WTC11 (cell line): ENCODE results near the gene DNAJC25. TPM values are rescaled to one million over a fixed set of nuclear protein-coding genes. Genes with fewer than 3 reads are reported as not detected.
A peak's percentile ranks its signal among the peaks of the same experiment; 100 is the strongest.

ENCODE experiments used
- AR ChIP-seq: fragments of 250-450 bp; sonication (Bioruptor Pico); IDR thresholded peaks from 2 replicates; pipeline ENCODE4 v1.9.0; 2021; ENCODE audit warnings: mild to moderate bottlenecking
- CREM ChIP-seq: sonication (generic); formaldehyde crosslinking; IDR thresholded peaks from 2 replicates; pipeline ENCODE4 v1.8.1; 2022; ENCODE audit warnings: mild to moderate bottlenecking, missing genetic modification reagents, moderate library complexity
- E2F1 ChIP-seq: sonication (generic); formaldehyde crosslinking; IDR thresholded peaks from 2 replicates; pipeline ENCODE4 v1.8.0; 2022; ENCODE audit warnings: mild to moderate bottlenecking, missing genetic modification reagents
- EMX1 ChIP-seq: fragments of 250-450 bp; sonication (Bioruptor Pico); IDR thresholded peaks from 2 replicates; pipeline ENCODE4 v1.8.0; 2021; ENCODE audit warnings: mild to moderate bottlenecking
- FOXP1 ChIP-seq: sonication (generic); formaldehyde crosslinking; IDR thresholded peaks from 2 replicates; pipeline ENCODE4 v1.8.0; 2022; ENCODE audit warnings: missing genetic modification reagents, mild to moderate bottlenecking, moderate library complexity, borderline replicate concordance
- HMGA2 ChIP-seq: fragments of 250-450 bp; sonication (Bioruptor Pico); IDR thresholded peaks from 2 replicates; pipeline ENCODE4 v1.4.0; 2021; ENCODE audit warnings: mild to moderate bottlenecking, moderate library complexity
- IRF2 ChIP-seq: sonication (generic); formaldehyde crosslinking; IDR thresholded peaks from 2 replicates; pipeline ENCODE4 v1.8.0; 2022; ENCODE audit warnings: low read depth, missing genetic modification reagents, borderline replicate concordance
- PRRX2 ChIP-seq: fragments of 250-450 bp; sonication (Bioruptor Pico); IDR thresholded peaks from 2 replicates; pipeline ENCODE4 v1.8.0; 2021; ENCODE audit warnings: mild to moderate bottlenecking
- TCF7 ChIP-seq: sonication (generic); formaldehyde crosslinking; IDR thresholded peaks from 2 replicates; pipeline ENCODE4 v1.8.0; 2022; ENCODE audit warnings: mild to moderate bottlenecking, low read depth, missing genetic modification reagents, moderate library complexity
- TEAD1 ChIP-seq: sonication (generic); formaldehyde crosslinking; IDR thresholded peaks from 2 replicates; pipeline ENCODE4 v1.8.0; 2022; ENCODE audit warnings: mild to moderate bottlenecking, missing genetic modification reagents
- ZNF121 ChIP-seq: sonication (generic); formaldehyde crosslinking; IDR thresholded peaks from 2 replicates; pipeline ENCODE4 v1.8.0; 2023; ENCODE audit warnings: missing genetic modification reagents
- ZNF263 ChIP-seq: sonication (generic); formaldehyde crosslinking; IDR thresholded peaks from 2 replicates; pipeline ENCODE4 v1.8.1; 2022; ENCODE audit warnings: low read depth, mild to moderate bottlenecking, moderate library complexity, missing genetic modification reagents
- ZNF423 ChIP-seq: fragments of 250-450 bp; sonication (Bioruptor Pico); IDR thresholded peaks from 2 replicates; pipeline ENCODE4 v2.1.2; 2022; ENCODE audit warnings: mild to moderate bottlenecking, moderate library complexity
- ZSCAN18 ChIP-seq: fragments of 250-450 bp; sonication (Bioruptor Pico); IDR thresholded peaks from 2 replicates; pipeline ENCODE4 v2.1.2; 2022; ENCODE audit warnings: mild to moderate bottlenecking, moderate library complexity
- total RNA-seq: library from RNA; stranded (reverse); gene quantifications from 3 replicates; pipeline ENCODE4 v1.2.3, GENCODE V29; 2021
- TF ChIP-seq, protein P1 (sequence below): sonication (generic); formaldehyde crosslinking; IDR thresholded peaks from 2 replicates; pipeline ENCODE4 v1.8.0; 2022; ENCODE audit warnings: mild to moderate bottlenecking, missing genetic modification reagents
- TF ChIP-seq, protein P2 (sequence below): sonication (generic); formaldehyde crosslinking; IDR thresholded peaks from 2 replicates; pipeline ENCODE4 v1.8.0; 2023; ENCODE audit warnings: missing genetic modification reagents, mild to moderate bottlenecking, borderline replicate concordance
- TF ChIP-seq, protein P3 (sequence below): sonication (generic); formaldehyde crosslinking; IDR thresholded peaks from 2 replicates; pipeline ENCODE4 v1.8.1; 2023; ENCODE audit warnings: mild to moderate bottlenecking, missing genetic modification reagents, moderate library complexity
- TF ChIP-seq, protein P4 (sequence below): sonication (generic); formaldehyde crosslinking; IDR thresholded peaks from 2 replicates; pipeline ENCODE4 v1.8.1; 2023; ENCODE audit warnings: mild to moderate bottlenecking, missing genetic modification reagents
- TF ChIP-seq, protein P5 (sequence below): fragments of 250-450 bp; sonication (Bioruptor Pico); IDR thresholded peaks from 2 replicates; pipeline ENCODE4 v1.9.0; 2021; ENCODE audit warnings: mild to moderate bottlenecking
- TF ChIP-seq, protein P6 (sequence below): sonication (generic); formaldehyde crosslinking; IDR thresholded peaks from 2 replicates; pipeline ENCODE4 v1.8.1; 2023; ENCODE audit warnings: mild to moderate bottlenecking, missing genetic modification reagents, borderline replicate concordance

The DNAJC25 gene
- total RNA-seq, 1 experiment from 2014 or later = 7.4 TPM

GRCh38 chr9:111631214-111631971, at the start of gene DNAJC25 (continued):
- TF ChIP-seq TCF7 (CRISPR knock-in tag) (peak; percentile 89; the same call in 1 of the 2 replicates), EMX1 (CRISPR knock-in tag) (peak; percentile 89), HMGA2 (CRISPR knock-in tag) (no peak), CREM (CRISPR knock-in tag) (peak; percentile 95), ZNF121 (CRISPR knock-in tag) (no peak), TEAD1 (peak; percentile 85; the same call in 1 of the 2 replicates), AR (CRISPR knock-in tag) (peak; percentile 62; the same call in 1 of the 2 replicates), ZSCAN18 (CRISPR knock-in tag) (no peak), FOXP1 (CRISPR knock-in tag) (peak; percentile 87), ZNF263 (CRISPR knock-in tag) (no peak), PRRX2 (CRISPR knock-in tag) (peak; percentile 68; the same call in 1 of the 2 replicates), ZNF423 (no peak), IRF2 (CRISPR knock-in tag) (no peak), E2F1 (CRISPR knock-in tag) (no peak)
- TF ChIP-seq, protein P1, sequence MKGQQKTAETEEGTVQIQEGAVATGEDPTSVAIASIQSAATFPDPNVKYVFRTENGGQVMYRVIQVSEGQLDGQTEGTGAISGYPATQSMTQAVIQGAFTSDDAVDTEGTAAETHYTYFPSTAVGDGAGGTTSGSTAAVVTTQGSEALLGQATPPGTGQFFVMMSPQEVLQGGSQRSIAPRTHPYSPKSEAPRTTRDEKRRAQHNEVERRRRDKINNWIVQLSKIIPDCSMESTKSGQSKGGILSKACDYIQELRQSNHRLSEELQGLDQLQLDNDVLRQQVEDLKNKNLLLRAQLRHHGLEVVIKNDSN = no peak
- TF ChIP-seq, protein P2, sequence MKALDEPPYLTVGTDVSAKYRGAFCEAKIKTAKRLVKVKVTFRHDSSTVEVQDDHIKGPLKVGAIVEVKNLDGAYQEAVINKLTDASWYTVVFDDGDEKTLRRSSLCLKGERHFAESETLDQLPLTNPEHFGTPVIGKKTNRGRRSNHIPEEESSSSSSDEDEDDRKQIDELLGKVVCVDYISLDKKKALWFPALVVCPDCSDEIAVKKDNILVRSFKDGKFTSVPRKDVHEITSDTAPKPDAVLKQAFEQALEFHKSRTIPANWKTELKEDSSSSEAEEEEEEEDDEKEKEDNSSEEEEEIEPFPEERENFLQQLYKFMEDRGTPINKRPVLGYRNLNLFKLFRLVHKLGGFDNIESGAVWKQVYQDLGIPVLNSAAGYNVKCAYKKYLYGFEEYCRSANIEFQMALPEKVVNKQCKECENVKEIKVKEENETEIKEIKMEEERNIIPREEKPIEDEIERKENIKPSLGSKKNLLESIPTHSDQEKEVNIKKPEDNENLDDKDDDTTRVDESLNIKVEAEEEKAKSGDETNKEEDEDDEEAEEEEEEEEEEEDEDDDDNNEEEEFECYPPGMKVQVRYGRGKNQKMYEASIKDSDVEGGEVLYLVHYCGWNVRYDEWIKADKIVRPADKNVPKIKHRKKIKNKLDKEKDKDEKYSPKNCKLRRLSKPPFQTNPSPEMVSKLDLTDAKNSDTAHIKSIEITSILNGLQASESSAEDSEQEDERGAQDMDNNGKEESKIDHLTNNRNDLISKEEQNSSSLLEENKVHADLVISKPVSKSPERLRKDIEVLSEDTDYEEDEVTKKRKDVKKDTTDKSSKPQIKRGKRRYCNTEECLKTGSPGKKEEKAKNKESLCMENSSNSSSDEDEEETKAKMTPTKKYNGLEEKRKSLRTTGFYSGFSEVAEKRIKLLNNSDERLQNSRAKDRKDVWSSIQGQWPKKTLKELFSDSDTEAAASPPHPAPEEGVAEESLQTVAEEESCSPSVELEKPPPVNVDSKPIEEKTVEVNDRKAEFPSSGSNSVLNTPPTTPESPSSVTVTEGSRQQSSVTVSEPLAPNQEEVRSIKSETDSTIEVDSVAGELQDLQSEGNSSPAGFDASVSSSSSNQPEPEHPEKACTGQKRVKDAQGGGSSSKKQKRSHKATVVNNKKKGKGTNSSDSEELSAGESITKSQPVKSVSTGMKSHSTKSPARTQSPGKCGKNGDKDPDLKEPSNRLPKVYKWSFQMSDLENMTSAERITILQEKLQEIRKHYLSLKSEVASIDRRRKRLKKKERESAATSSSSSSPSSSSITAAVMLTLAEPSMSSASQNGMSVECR (CRISPR knock-in tag) = peak; percentile 72; the same call in 1 of the 2 replicates
- TF ChIP-seq, protein P3, sequence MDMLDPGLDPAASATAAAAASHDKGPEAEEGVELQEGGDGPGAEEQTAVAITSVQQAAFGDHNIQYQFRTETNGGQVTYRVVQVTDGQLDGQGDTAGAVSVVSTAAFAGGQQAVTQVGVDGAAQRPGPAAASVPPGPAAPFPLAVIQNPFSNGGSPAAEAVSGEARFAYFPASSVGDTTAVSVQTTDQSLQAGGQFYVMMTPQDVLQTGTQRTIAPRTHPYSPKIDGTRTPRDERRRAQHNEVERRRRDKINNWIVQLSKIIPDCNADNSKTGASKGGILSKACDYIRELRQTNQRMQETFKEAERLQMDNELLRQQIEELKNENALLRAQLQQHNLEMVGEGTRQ (CRISPR knock-in tag) = peak; percentile 40
- TF ChIP-seq, protein P4, sequence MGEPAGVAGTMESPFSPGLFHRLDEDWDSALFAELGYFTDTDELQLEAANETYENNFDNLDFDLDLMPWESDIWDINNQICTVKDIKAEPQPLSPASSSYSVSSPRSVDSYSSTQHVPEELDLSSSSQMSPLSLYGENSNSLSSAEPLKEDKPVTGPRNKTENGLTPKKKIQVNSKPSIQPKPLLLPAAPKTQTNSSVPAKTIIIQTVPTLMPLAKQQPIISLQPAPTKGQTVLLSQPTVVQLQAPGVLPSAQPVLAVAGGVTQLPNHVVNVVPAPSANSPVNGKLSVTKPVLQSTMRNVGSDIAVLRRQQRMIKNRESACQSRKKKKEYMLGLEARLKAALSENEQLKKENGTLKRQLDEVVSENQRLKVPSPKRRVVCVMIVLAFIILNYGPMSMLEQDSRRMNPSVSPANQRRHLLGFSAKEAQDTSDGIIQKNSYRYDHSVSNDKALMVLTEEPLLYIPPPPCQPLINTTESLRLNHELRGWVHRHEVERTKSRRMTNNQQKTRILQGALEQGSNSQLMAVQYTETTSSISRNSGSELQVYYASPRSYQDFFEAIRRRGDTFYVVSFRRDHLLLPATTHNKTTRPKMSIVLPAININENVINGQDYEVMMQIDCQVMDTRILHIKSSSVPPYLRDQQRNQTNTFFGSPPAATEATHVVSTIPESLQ (CRISPR knock-in tag) = no peak
- TF ChIP-seq, protein P5, sequence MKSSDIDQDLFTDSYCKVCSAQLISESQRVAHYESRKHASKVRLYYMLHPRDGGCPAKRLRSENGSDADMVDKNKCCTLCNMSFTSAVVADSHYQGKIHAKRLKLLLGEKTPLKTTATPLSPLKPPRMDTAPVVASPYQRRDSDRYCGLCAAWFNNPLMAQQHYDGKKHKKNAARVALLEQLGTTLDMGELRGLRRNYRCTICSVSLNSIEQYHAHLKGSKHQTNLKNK (CRISPR knock-in tag) = peak; percentile 94
- TF ChIP-seq, protein P6, sequence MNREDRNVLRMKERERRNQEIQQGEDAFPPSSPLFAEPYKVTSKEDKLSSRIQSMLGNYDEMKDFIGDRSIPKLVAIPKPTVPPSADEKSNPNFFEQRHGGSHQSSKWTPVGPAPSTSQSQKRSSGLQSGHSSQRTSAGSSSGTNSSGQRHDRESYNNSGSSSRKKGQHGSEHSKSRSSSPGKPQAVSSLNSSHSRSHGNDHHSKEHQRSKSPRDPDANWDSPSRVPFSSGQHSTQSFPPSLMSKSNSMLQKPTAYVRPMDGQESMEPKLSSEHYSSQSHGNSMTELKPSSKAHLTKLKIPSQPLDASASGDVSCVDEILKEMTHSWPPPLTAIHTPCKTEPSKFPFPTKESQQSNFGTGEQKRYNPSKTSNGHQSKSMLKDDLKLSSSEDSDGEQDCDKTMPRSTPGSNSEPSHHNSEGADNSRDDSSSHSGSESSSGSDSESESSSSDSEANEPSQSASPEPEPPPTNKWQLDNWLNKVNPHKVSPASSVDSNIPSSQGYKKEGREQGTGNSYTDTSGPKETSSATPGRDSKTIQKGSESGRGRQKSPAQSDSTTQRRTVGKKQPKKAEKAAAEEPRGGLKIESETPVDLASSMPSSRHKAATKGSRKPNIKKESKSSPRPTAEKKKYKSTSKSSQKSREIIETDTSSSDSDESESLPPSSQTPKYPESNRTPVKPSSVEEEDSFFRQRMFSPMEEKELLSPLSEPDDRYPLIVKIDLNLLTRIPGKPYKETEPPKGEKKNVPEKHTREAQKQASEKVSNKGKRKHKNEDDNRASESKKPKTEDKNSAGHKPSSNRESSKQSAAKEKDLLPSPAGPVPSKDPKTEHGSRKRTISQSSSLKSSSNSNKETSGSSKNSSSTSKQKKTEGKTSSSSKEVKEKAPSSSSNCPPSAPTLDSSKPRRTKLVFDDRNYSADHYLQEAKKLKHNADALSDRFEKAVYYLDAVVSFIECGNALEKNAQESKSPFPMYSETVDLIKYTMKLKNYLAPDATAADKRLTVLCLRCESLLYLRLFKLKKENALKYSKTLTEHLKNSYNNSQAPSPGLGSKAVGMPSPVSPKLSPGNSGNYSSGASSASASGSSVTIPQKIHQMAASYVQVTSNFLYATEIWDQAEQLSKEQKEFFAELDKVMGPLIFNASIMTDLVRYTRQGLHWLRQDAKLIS (CRISPR knock-in tag) = peak; percentile 52; the same call in 1 of the 2 replicates
